Psoas muscle (tissue), 8 donors: ENCODE measurements around the gene SH3GL3. TPM values are rescaled to one million over a fixed set of nuclear protein-coding genes. Genes with fewer than 3 reads are reported as not detected.

Experiments used
- ATAC-seq, 4 donors: fragments of 200-7000 bp; cut with Tn5 transposase; one replicate each; pipeline ENCODE4 v1.9.1; 2020; ENCODE audit warnings: moderate library complexity in 3 of 4, mild to moderate bottlenecking in 2 of 4
- DNase-seq, 2 donors: peaks; one replicate each; pipeline ENCODE4 v3.0.0-alpha.2; 2020
- H3K27ac ChIP-seq: fragments of 200-600 bp; one replicate; pipeline ENCODE4 v1.8.0; 2022
- H3K27me3 ChIP-seq, 3 donors: fragments of 200-600 bp in 1 of 3; one replicate each; pipeline versions ENCODE4 v1.6.1 to v1.8.0; 2013 to 2022; ENCODE audit warnings: low read length in 2 of 3, mild to moderate bottlenecking in 2 of 3, moderate library complexity in 1 of 3; ENCODE audit not compliant: insufficient read depth in 3 of 3
- H3K36me3 ChIP-seq, 2 donors: fragments of 200-600 bp in 1 of 2; one replicate each; pipeline versions ENCODE4 v1.6.1 to v1.8.0; 2013 to 2022; ENCODE audit warnings: low read depth in 1 of 2, mild to moderate bottlenecking in 1 of 2, moderate library complexity in 1 of 2; ENCODE audit not compliant: insufficient read depth in 1 of 2
- H3K4me1 ChIP-seq: fragments of 200-600 bp; one replicate; pipeline ENCODE4 v1.8.0; 2022
- H3K4me3 ChIP-seq: fragments of 200-600 bp; one replicate; pipeline ENCODE4 v1.8.0; 2022; ENCODE audit warnings: mild to moderate bottlenecking
- H3K9me3 ChIP-seq: fragments of 200-600 bp; one replicate; pipeline ENCODE4 v1.8.0; 2022
- CTCF ChIP-seq: fragments of 200-600 bp; IDR thresholded peaks from one replicate; pipeline ENCODE4 v1.8.0; 2022; ENCODE audit warnings: antibody characterized with exemption
- WGBS, 3 donors: extraction: QIAGEN DNeasy Blood & Tissue Kit; methylation state at CpG; one replicate each; pipeline versions ENCODE4 v1.1.6 to v1.1.7; 2013; 5-methylcytosine and 5-hydroxymethylcytosine counted together
- intact Hi-C, 2 donors: fragments of 100-400 bp; cut with DNase I; formaldehyde crosslinking; loops; one replicate each; pipeline versions ENCODE4 v1.11.0 to v1.14.2; 2022
- polyA plus RNA-seq, 3 donors: library from polyadenylated mRNA; stranded (reverse); fragments of 200-250 nt; gene quantifications; one replicate each; pipeline ENCODE4 v1.2.3, GENCODE V29; 2013
- total RNA-seq, 4 donors: library from RNA; stranded (reverse); fragmentation: NEBNext Ultra II Directional in 2 of 4; extraction: Animal tissue kit (Norgen Biotek cat#: 25700) in 2 of 4; gene quantifications; one replicate each; pipeline versions ENCODE4 v1.2.1 to v1.2.4, GENCODE V29; 2021 to 2023
- donor health status: healthy with polysubstance abuse.
- donor health status: DM: no; HTN: no; CAD: no; lungs with moderate emphysema.
- donor health status: Bipolar disorder and iron deficiency.
- donor health status: healthy.
- donor health status: DM: yes; HTN: yes; CAD: no.
- donor health status: DM: no; HTN: no; CAD: no.
- donor health status: DM: no; HTN: no; CAD: no.
- donor health status: DM: yes; HTN: yes; CAD: no.

The SH3GL3 gene
- total and polyA plus RNA-seq, 7 donors = 0.05 TPM; not detected in 6

- WGBS, 3 donors = 88 to 93% (median 88%) methylated on average over 2 of the region's 2 CpGs
- Histone ChIP-seq H3K36me3 (no peaks in the 10 kb centered on the region), H3K9me3 (peaks cover 3% of the 10 kb centered on the region), H3K4me1 (no peaks in the 10 kb centered on the region), H3K4me3 (no peak overlapping the region), H3K27me3 (no peaks in the 10 kb centered on the region), H3K27ac (no peak overlapping the region)
- intact Hi-C loops = no loop called here
- TF ChIP-seq CTCF = no peak
- no peak for DNase-seq
- ATAC-seq = no peak
Measured at GRCh38 chr15:83489690-83490089, 42.5 kb downstream of the SH3GL3 start.

- TF ChIP-seq CTCF = no peak
- intact Hi-C loops = no loop called here
- no peak overlapping the region for H3K4me3 ChIP-seq
- H3K27ac ChIP-seq = no peak overlapping the region
- no peaks in the 10 kb centered on the region for H3K27me3 ChIP-seq
- DNase-seq (no peak), ATAC-seq (no peak)
- H3K9me3 ChIP-seq = no peaks in the 10 kb centered on the region
- no peaks in the 10 kb centered on the region for H3K36me3 ChIP-seq
- whole genome bisulfite sequencing, 3 donors = 67 to 71% (median 68%) methylated on average over 5 of the region's 5 CpGs
- no peaks in the 10 kb centered on the region for H3K4me1 ChIP-seq
Measured at GRCh38 chr15:83491486-83491885, 44.3 kb downstream of the SH3GL3 start.

- no peaks in the 10 kb centered on the region for H3K4me1 ChIP-seq
- H3K4me3 ChIP-seq = no peak overlapping the region
- intact Hi-C loops = no loop called here
- no peak for TF ChIP-seq CTCF
- no peaks in the 10 kb centered on the region for H3K27me3 ChIP-seq
- ATAC-seq (no peak), DNase-seq (no peak)
- no peaks in the 10 kb centered on the region for H3K36me3 ChIP-seq
- no peak overlapping the region for H3K27ac ChIP-seq
- 51 to 57% (median 53%) methylated on average over 1 of the region's 1 CpG for WGBS, 3 donors
- H3K9me3 ChIP-seq = no peaks in the 10 kb centered on the region
Measured at GRCh38 chr15:83496766-83497165, 49.6 kb downstream of the SH3GL3 start.

DNA sequence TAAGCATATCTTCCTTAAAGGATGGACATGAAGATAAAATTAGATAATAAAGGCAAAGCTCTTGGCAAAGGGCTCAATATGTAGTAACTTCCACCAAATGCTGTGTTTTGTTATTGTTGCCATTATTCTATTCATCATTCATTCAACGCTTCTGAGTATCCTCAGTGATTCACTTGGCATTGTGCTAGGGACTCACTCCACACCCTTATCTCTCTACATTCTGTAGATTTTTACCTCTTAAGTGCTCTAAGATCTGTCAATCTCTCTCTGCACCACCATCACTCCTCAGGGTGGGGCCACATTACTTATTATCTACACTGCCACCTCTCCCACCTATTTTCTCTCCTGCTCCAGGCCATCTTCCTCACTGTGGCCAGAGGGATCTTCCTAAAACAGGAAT is 51.2 kb downstream of the SH3GL3 start:
- Histone ChIP-seq H3K9me3 (no peaks in the 10 kb centered on the region), H3K27ac (no peak overlapping the region), H3K27me3 (no peaks in the 10 kb centered on the region), H3K4me1 (no peaks in the 10 kb centered on the region), H3K36me3 (no peaks in the 10 kb centered on the region), H3K4me3 (no peak overlapping the region)
- TF ChIP-seq CTCF = no peak
- 93 to 100% (median 96%) methylated on average over 1 of the region's 1 CpG for WGBS, 3 donors
- ATAC-seq (no peak), DNase-seq (no peak)
- intact Hi-C loops = no loop called here

DNA sequence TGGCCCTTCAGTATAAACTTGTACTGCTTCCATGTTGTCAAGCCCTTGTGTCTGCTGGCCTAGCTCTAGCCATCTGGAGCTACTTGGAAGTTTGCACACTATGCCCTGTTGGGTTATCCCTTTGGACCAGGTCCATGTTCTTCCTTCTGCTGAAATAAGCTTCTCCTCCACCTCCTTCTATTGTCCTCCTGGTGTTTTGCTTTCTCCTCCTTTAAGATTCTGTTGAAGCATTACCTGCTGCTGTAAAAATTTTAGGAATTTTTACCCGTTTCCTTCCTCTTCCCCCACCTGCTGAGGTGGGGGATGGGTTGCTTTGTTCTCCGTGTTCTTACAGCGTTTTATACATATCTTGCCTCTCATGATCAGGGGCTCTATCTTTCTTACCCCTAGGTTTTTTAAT is 51.7 kb downstream of the SH3GL3 start:
- no peak for DNase-seq
- intact Hi-C loops = no loop called here
- WGBS, 3 donors = 43 to 55% (median 43%) methylated on average over 3 of the region's 3 CpGs
- Histone ChIP-seq H3K27me3 (no peaks in the 10 kb centered on the region), H3K27ac (no peak overlapping the region), H3K4me3 (no peak overlapping the region), H3K36me3 (no peaks in the 10 kb centered on the region), H3K9me3 (no peaks in the 10 kb centered on the region), H3K4me1 (no peaks in the 10 kb centered on the region)
- ATAC-seq = no peak
- TF ChIP-seq CTCF = no peak
